WTC11 (cell line): Measurements from ENCODE around the gene LVRN. TPM values are rescaled to one million over a fixed set of nuclear protein-coding genes. Genes with fewer than 3 reads are reported as not detected.

Experiments used
- ATAC-seq: fragments of 200-7000 bp; cut with Tn5 transposase; 2 replicates; pipeline ENCODE4 v1.10.0; 2021; ENCODE audit warnings: mild to moderate bottlenecking, moderate library complexity
- CTCF ChIA-PET: fragments of 300-600 bp; sonication (Branson Sonifier 250); formaldehyde crosslinking; loops from one replicate; lab custom pipeline; 2021; ENCODE audit warnings: antibody characterized with exemption; lab: Charles Lee
- POLR2A ChIA-PET: fragments of 350-600 bp; sonication (Branson Sonifier 250); formaldehyde crosslinking; loops from one replicate; lab custom pipeline; 2021; ENCODE audit warnings: antibody characterized with exemption; lab: Charles Lee
- DNase-seq: peaks from one replicate; pipeline ENCODE4 v3.0.0; 2021; ENCODE audit warnings: low spot score
- H3K27ac Mint-ChIP-seq: 2 replicates; pipeline ENCODE4 v1.8.0; 2021; ENCODE audit warnings: mixed read lengths
- H3K27me3 Mint-ChIP-seq: 2 replicates; pipeline ENCODE4 v1.8.0; 2021; ENCODE audit warnings: low read depth, mild to moderate bottlenecking, moderate library complexity, mixed read lengths
- H3K36me3 Mint-ChIP-seq: 2 replicates; pipeline ENCODE4 v1.8.0; 2021; ENCODE audit warnings: mixed read lengths
- H3K4me1 Mint-ChIP-seq: 2 replicates; pipeline ENCODE4 v1.8.0; 2022; ENCODE audit warnings: mixed read lengths
- H3K4me3 Mint-ChIP-seq: 2 replicates; pipeline ENCODE4 v1.8.0; 2021; ENCODE audit warnings: mild to moderate bottlenecking, moderate library complexity, mixed read lengths
- H3K9me3 Mint-ChIP-seq: 2 replicates; pipeline ENCODE4 v1.8.0; 2021; ENCODE audit warnings: mixed read lengths
- ATF1 ChIP-seq: sonication (generic); formaldehyde crosslinking; IDR thresholded peaks from 2 replicates; pipeline ENCODE4 v1.8.1; 2023; ENCODE audit warnings: mild to moderate bottlenecking, moderate library complexity, missing genetic modification reagents
- GRHL2 ChIP-seq: fragments of 250-450 bp; sonication (Bioruptor Pico); IDR thresholded peaks from 2 replicates; pipeline ENCODE4 v1.8.0; 2022; ENCODE audit warnings: mild to moderate bottlenecking, moderate library complexity; ENCODE audit not compliant: insufficient replicate concordance, severe bottlenecking
- HMGA2 ChIP-seq: fragments of 250-450 bp; sonication (Bioruptor Pico); IDR thresholded peaks from 2 replicates; pipeline ENCODE4 v1.4.0; 2021; ENCODE audit warnings: mild to moderate bottlenecking, moderate library complexity
- MXD4 ChIP-seq: fragments of 250-450 bp; sonication (Bioruptor Pico); IDR thresholded peaks from 2 replicates; pipeline ENCODE4 v1.8.0; 2021; ENCODE audit warnings: mild to moderate bottlenecking, moderate library complexity, borderline replicate concordance
- MYBL2 ChIP-seq: sonication (generic); formaldehyde crosslinking; IDR thresholded peaks from 2 replicates; pipeline ENCODE4 v1.8.1; 2023; ENCODE audit warnings: mild to moderate bottlenecking, moderate library complexity, missing genetic modification reagents
- NFATC4 ChIP-seq: fragments of 250-450 bp; sonication (Bioruptor Pico); IDR thresholded peaks from 2 replicates; pipeline ENCODE4 v1.9.0; 2021; ENCODE audit warnings: mild to moderate bottlenecking
- RORB ChIP-seq: fragments of 250-450 bp; sonication (Bioruptor Pico); IDR thresholded peaks from 2 replicates; pipeline ENCODE4 v1.9.0; 2021; ENCODE audit warnings: mild to moderate bottlenecking
- total RNA-seq: library from RNA; stranded (reverse); gene quantifications from 3 replicates; pipeline ENCODE4 v1.2.3, GENCODE V29; 2021
- TF ChIP-seq, protein P1 (sequence below): sonication (generic); formaldehyde crosslinking; IDR thresholded peaks from 2 replicates; pipeline ENCODE4 v1.8.1; 2022; ENCODE audit warnings: low read depth, missing genetic modification reagents, borderline replicate concordance
- TF ChIP-seq, protein P2 (sequence below): fragments of 200-600 bp; IDR thresholded peaks from 2 replicates; pipeline ENCODE4 v1.8.0; 2022; ENCODE audit warnings: antibody characterized with exemption
- TF ChIP-seq, protein P3 (sequence below): sonication (generic); formaldehyde crosslinking; IDR thresholded peaks from 2 replicates; pipeline ENCODE4 v1.8.0; 2023; ENCODE audit warnings: missing genetic modification reagents, mild to moderate bottlenecking, borderline replicate concordance
- TF ChIP-seq, protein P4 (sequence below): fragments of 250-450 bp; sonication (Bioruptor Pico); conservative IDR thresholded peaks from 2 replicates; pipeline ENCODE4 v1.9.0; 2021; ENCODE audit warnings: mild to moderate bottlenecking
- TF ChIP-seq, protein P5 (sequence below): fragments of 250-450 bp; sonication (Bioruptor Pico); IDR thresholded peaks from 2 replicates; pipeline ENCODE4 v1.9.0; 2021; ENCODE audit warnings: moderate library complexity, mild to moderate bottlenecking, inconsistent platforms, borderline replicate concordance
- TF ChIP-seq, protein P6 (sequence below): sonication (generic); formaldehyde crosslinking; IDR thresholded peaks from 2 replicates; pipeline ENCODE4 v1.8.1; 2023; ENCODE audit warnings: mild to moderate bottlenecking, moderate library complexity, missing genetic modification reagents
- TF ChIP-seq, protein P7 (sequence below): sonication (generic); formaldehyde crosslinking; conservative IDR thresholded peaks from 2 replicates; pipeline ENCODE4 v1.8.1; 2023; ENCODE audit warnings: mild to moderate bottlenecking, low read depth, missing genetic modification reagents, moderate library complexity

LVRN gene
- total RNA-seq, 1 experiment from 2014 or later, result 0.13 TPM

DNA sequence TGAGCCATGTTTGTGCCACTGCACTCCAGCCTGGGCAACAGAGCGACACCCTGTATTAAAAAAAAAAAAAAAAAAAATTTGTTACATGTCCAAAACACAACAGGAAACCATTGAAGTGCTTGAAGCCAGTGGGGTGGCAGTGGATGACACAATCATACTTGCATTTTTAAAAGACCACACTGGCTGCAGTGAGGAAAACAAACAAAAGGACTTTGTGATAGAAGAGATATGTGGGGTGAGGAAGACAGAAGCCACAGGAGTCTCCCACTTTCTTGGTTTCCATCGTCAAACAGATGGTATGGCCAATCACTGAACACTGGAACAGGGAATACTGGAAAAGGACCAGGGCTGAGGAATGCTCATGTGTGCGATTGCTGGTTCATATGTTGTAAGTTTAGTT, 101.7 kb downstream of the LVRN start (continued):
- TF ChIP-seq, protein P1, sequence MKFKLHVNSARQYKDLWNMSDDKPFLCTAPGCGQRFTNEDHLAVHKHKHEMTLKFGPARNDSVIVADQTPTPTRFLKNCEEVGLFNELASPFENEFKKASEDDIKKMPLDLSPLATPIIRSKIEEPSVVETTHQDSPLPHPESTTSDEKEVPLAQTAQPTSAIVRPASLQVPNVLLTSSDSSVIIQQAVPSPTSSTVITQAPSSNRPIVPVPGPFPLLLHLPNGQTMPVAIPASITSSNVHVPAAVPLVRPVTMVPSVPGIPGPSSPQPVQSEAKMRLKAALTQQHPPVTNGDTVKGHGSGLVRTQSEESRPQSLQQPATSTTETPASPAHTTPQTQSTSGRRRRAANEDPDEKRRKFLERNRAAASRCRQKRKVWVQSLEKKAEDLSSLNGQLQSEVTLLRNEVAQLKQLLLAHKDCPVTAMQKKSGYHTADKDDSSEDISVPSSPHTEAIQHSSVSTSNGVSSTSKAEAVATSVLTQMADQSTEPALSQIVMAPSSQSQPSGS (CRISPR knock-in tag), result no peak
- TF ChIP-seq HMGA2, result no peak
- TF ChIP-seq, all 79 proteins: peak for 0

DNA sequence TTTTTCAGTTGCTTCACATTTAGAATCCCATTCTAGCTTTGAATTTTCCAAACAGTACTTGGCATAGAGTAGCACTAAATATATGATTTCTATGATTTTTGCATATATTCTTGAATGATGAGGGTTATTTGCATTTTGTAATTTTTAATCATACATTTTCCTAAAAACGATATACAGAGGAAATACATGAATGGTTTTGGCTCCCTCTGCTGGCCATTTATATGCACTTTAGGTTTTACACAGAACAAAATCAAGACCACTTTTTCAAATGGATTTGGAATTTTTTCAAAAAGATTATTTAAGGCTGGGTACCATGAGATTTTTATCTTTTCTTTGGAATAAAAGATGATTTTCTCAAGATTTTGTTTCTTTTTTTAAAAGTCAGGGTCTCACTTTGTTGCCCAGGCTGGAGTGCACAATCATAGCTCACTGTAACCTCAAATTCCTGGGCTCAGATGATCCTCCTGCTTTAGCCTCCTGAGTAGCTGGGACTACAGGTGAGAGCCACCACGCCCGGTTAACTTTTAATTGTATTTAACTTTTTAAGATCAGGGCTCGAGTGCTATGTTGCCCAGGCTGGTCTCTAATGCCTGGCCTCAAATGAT, 105.9 kb downstream of the LVRN start:
- Mint-ChIP-seq H3K36me3 (no peaks in the 10 kb centered on the region), H3K27ac (no peak overlapping the region), H3K27me3 (no peaks in the 10 kb centered on the region), H3K4me3 (no peak overlapping the region), H3K9me3 (no peaks in the 10 kb centered on the region), H3K4me1 (no peaks in the 10 kb centered on the region)
- CTCF ChIA-PET, result interaction anchor here (0.5 to 2.0 kb wide), 9 partner anchors 8 to 522 kb away, joined by 3 to 9 read pairs (median 6); partner anchors contain the start of gene LVRN
- TF ChIP-seq, protein P2, sequence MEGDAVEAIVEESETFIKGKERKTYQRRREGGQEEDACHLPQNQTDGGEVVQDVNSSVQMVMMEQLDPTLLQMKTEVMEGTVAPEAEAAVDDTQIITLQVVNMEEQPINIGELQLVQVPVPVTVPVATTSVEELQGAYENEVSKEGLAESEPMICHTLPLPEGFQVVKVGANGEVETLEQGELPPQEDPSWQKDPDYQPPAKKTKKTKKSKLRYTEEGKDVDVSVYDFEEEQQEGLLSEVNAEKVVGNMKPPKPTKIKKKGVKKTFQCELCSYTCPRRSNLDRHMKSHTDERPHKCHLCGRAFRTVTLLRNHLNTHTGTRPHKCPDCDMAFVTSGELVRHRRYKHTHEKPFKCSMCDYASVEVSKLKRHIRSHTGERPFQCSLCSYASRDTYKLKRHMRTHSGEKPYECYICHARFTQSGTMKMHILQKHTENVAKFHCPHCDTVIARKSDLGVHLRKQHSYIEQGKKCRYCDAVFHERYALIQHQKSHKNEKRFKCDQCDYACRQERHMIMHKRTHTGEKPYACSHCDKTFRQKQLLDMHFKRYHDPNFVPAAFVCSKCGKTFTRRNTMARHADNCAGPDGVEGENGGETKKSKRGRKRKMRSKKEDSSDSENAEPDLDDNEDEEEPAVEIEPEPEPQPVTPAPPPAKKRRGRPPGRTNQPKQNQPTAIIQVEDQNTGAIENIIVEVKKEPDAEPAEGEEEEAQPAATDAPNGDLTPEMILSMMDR, result peak; percentile 63
- no peak for TF ChIP-seq ATF1
- DNase-seq, result no peak
- POLR2A ChIA-PET, result no interaction called here
- ATAC-seq, result 0 out of 2 replicates have a peak, but pooled peaks have one; percentile 22

DNA sequence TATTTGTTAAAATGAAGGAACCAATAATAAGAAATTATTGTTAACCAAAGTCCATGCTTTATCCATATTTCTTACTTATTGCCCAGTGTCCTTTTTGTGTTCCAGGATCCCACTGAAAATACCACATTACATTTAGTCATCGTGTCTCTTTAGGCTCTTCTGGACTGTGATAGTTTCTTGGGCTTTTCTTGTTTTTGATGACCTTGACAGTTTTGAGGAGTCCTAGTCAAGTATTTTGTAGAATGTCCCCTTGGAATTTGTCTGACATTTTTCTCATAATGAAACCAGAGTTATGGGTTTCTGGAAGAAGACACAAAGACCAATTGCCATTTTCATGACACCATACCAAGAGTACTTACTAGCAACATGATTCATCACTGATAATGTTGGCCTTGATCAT, 108.9 kb downstream of the LVRN start:
- no peak for ATAC-seq
- TF ChIP-seq RORB (CRISPR knock-in tag), result no peak
- TF ChIP-seq, protein P3, sequence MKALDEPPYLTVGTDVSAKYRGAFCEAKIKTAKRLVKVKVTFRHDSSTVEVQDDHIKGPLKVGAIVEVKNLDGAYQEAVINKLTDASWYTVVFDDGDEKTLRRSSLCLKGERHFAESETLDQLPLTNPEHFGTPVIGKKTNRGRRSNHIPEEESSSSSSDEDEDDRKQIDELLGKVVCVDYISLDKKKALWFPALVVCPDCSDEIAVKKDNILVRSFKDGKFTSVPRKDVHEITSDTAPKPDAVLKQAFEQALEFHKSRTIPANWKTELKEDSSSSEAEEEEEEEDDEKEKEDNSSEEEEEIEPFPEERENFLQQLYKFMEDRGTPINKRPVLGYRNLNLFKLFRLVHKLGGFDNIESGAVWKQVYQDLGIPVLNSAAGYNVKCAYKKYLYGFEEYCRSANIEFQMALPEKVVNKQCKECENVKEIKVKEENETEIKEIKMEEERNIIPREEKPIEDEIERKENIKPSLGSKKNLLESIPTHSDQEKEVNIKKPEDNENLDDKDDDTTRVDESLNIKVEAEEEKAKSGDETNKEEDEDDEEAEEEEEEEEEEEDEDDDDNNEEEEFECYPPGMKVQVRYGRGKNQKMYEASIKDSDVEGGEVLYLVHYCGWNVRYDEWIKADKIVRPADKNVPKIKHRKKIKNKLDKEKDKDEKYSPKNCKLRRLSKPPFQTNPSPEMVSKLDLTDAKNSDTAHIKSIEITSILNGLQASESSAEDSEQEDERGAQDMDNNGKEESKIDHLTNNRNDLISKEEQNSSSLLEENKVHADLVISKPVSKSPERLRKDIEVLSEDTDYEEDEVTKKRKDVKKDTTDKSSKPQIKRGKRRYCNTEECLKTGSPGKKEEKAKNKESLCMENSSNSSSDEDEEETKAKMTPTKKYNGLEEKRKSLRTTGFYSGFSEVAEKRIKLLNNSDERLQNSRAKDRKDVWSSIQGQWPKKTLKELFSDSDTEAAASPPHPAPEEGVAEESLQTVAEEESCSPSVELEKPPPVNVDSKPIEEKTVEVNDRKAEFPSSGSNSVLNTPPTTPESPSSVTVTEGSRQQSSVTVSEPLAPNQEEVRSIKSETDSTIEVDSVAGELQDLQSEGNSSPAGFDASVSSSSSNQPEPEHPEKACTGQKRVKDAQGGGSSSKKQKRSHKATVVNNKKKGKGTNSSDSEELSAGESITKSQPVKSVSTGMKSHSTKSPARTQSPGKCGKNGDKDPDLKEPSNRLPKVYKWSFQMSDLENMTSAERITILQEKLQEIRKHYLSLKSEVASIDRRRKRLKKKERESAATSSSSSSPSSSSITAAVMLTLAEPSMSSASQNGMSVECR (CRISPR knock-in tag), result no peak
- TF ChIP-seq, protein P4, sequence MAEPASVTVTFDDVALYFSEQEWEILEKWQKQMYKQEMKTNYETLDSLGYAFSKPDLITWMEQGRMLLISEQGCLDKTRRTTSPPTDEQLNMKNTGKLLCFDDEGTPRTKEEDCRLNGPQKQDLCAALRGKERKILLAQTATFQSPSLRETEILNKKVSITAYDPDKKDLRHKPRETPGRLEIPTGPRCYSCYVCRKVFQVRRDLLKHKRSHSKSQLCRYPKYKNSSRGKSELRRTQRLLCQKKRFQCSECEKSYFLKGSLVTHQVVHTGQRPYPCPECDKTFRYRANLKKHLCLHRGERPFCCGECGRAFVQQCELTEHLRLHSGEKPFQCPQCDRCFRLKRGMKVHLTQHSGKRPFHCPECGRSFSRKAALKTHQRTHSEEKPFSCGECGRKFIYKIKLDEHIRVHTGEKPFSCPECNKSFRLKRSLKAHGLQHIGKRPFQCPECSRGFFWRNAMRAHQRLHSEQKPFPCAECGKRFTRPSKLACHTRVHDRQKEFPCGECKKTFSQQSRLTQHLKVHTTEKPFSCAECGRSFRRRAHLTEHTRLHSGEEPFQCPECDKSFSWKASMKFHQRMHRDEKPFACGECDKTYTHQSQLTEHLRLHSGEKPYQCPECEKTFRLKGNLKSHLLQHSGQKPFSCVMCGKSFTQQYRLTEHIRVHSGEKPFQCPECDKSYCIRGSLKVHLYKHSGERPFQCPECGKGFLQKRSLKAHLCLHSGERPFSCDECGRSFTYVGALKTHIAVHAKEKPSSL (CRISPR knock-in tag), result no peak
- TF ChIP-seq, protein P5, sequence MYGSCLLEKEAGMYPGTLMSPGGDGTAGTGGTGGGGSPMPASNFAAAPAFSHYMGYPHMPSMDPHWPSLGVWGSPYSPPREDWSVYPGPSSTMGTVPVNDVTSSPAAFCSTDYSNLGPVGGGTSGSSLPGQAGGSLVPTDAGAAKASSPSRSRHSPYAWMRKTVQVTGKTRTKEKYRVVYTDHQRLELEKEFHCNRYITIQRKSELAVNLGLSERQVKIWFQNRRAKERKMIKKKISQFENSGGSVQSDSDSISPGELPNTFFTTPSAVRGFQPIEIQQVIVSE (CRISPR knock-in tag), result no peak
- no peak for TF ChIP-seq MYBL2 (CRISPR knock-in tag)
- no peak for TF ChIP-seq NFATC4 (CRISPR knock-in tag)
- TF ChIP-seq GRHL2 (CRISPR knock-in tag), result no peak
- TF ChIP-seq, protein P1 (CRISPR knock-in tag), result no peak
- TF ChIP-seq, protein P6, sequence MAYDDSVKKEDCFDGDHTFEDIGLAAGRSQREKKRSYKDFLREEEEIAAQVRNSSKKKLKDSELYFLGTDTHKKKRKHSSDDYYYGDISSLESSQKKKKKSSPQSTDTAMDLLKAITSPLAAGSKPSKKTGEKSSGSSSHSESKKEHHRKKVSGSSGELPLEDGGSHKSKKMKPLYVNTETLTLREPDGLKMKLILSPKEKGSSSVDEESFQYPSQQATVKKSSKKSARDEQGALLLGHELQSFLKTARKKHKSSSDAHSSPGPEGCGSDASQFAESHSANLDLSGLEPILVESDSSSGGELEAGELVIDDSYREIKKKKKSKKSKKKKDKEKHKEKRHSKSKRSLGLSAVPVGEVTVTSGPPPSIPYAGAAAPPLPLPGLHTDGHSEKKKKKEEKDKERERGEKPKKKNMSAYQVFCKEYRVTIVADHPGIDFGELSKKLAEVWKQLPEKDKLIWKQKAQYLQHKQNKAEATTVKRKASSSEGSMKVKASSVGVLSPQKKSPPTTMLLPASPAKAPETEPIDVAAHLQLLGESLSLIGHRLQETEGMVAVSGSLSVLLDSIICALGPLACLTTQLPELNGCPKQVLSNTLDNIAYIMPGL (CRISPR knock-in tag), result no peak
- TF ChIP-seq MXD4 (CRISPR knock-in tag), result no peak
- TF ChIP-seq, protein P7, sequence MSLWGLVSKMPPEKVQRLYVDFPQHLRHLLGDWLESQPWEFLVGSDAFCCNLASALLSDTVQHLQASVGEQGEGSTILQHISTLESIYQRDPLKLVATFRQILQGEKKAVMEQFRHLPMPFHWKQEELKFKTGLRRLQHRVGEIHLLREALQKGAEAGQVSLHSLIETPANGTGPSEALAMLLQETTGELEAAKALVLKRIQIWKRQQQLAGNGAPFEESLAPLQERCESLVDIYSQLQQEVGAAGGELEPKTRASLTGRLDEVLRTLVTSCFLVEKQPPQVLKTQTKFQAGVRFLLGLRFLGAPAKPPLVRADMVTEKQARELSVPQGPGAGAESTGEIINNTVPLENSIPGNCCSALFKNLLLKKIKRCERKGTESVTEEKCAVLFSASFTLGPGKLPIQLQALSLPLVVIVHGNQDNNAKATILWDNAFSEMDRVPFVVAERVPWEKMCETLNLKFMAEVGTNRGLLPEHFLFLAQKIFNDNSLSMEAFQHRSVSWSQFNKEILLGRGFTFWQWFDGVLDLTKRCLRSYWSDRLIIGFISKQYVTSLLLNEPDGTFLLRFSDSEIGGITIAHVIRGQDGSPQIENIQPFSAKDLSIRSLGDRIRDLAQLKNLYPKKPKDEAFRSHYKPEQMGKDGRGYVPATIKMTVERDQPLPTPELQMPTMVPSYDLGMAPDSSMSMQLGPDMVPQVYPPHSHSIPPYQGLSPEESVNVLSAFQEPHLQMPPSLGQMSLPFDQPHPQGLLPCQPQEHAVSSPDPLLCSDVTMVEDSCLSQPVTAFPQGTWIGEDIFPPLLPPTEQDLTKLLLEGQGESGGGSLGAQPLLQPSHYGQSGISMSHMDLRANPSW (CRISPR knock-in tag), result no peak

More for the DNA sequence above, 108.9 kb downstream of the LVRN start:
- no peaks in the 10 kb centered on the region for H3K4me1 Mint-ChIP-seq
- no peaks in the 10 kb centered on the region for H3K36me3 Mint-ChIP-seq
- H3K27ac Mint-ChIP-seq, result no peak overlapping the region
- no peaks in the 10 kb centered on the region for H3K9me3 Mint-ChIP-seq
- CTCF ChIA-PET, result no interaction called here
- no peak for DNase-seq
- POLR2A ChIA-PET, result no interaction called here
- no peaks in the 10 kb centered on the region for H3K27me3 Mint-ChIP-seq
- H3K4me3 Mint-ChIP-seq, result no peak overlapping the region
